ENCODE measurements around the gene CYBC1. TPM values are rescaled to one million over a fixed set of nuclear protein-coding genes. Genes with fewer than 3 reads are reported as not detected.

The CYBC1 gene
- total RNA-seq, 1 experiment from 2014 or later, result 95.4 TPM

GRCh38 chr17:82410014-82410716 lies 40.4 kb downstream of the CYBC1 start:
- Histone ChIP-seq H2AFZ (ENCODE audit: low read depth, low read length, poor library complexity, severe bottlenecking) (no peak overlapping the region), H3K9ac (ENCODE audit: low read length) (no peak overlapping the region), H4K20me1 (ENCODE audit: insufficient read depth) (peaks cover 6% of the 10 kb centered on the region; the same call in 1 of the 2 replicates), H3K27ac (ENCODE audit: low read depth, low read length) (no peak overlapping the region), H3K4me1 (ENCODE audit: control insufficient read depth in 1 of 2, insufficient read depth in 2 of 2, low read length in 2 of 2) (peaks cover 17 to 21% of the 10 kb centered on the region in 2 experiments), H3K79me2 (ENCODE audit: insufficient read depth, low read length) (no peaks in the 10 kb centered on the region; the same call in 1 of the 2 replicates), H3K27me3 (ENCODE audit: insufficient read depth, low read length) (no peaks in the 10 kb centered on the region), H3K9me3 (ENCODE audit: control insufficient read depth in 1 of 2, insufficient read depth in 1 of 2, low read depth in 1 of 2, low read length in 2 of 2) (no peaks in the 10 kb centered on the region), H3K4me3 (replicated peaks in 1 of 2; ENCODE audit: low read depth in 1 of 2, low read length in 2 of 2) (no peak overlapping the region), H3K9me2 (ENCODE audit: insufficient read depth) (no peaks in the 10 kb centered on the region), H3K36me3 (ENCODE audit: control insufficient read depth in 1 of 2, insufficient read depth in 2 of 2, low read length in 2 of 2) (peaks cover 0 to 7% of the 10 kb centered on the region in 2 experiments; a peak in 2 of 4 replicates), H3K4me2 (ENCODE audit: low read length) (no peak overlapping the region)
- RAD21 ChIA-PET (ENCODE audit: low non-redundant PET in 1 of 2, low total read pairs in 2 of 2, uncharacterized antibody in 2 of 2, unreplicated experiment in 2 of 2), result no interaction called here
- POLR2A ChIA-PET, result no interaction called here
- TF ChIP-seq POLR2AphosphoS5 (IDR thresholded peaks at IDR 0.05; ENCODE audit: low read depth, low read length), result no peak
- no peak for TF ChIP-seq ELF1 (IDR thresholded peaks at IDR 0.05; ENCODE audit: borderline replicate concordance, low read depth)
- no peak for TF ChIP-seq CTCF (IDR thresholded peaks at IDR 0.05 in 2 of 3, conservative IDR thresholded peaks at IDR 0.05 in 1 of 3; ENCODE audit: borderline replicate concordance in 1 of 3, insufficient read depth in 1 of 3, low read depth in 2 of 3, low read length in 2 of 3)
- TF ChIP-seq MAX (IDR thresholded peaks at IDR 0.05), result no peak
- BruUV-seq (replicated peaks), result no TSS peak
- intact Hi-C loops (cut with micrococcal nuclease), result loop anchor here (10.0 kb wide), 2 partner anchors 145 to 375 kb away; partner anchors contain the start of genes DCXR and RAC3
- CTCF ChIA-PET, result no interaction called here
- DNase-seq (ENCODE audit: low read depth, low spot score) (no peak), ATAC-seq (no peak)

GRCh38 chr17:82408938-82409318 lies 41.6 kb downstream of the CYBC1 start:
- Histone ChIP-seq H3K9me2 (ENCODE audit: insufficient read depth) (no peaks in the 10 kb centered on the region), H3K4me3 (replicated peaks in 1 of 2; ENCODE audit: low read depth in 1 of 2, low read length in 2 of 2) (no peak overlapping the region), H4K20me1 (ENCODE audit: insufficient read depth) (no peaks in the 10 kb centered on the region), H3K79me2 (ENCODE audit: insufficient read depth, low read length) (no peaks in the 10 kb centered on the region; the same call in 1 of the 2 replicates), H3K36me3 (ENCODE audit: control insufficient read depth in 1 of 2, insufficient read depth in 2 of 2, low read length in 2 of 2) (peaks cover 2 to 8% of the 10 kb centered on the region in 2 experiments; a peak in 2 of 4 replicates), H3K27ac (ENCODE audit: low read depth, low read length) (no peak overlapping the region), H3K9ac (ENCODE audit: low read length) (no peak overlapping the region), H3K4me2 (ENCODE audit: low read length) (no peak overlapping the region), H3K9me3 (ENCODE audit: control insufficient read depth in 1 of 2, insufficient read depth in 1 of 2, low read depth in 1 of 2, low read length in 2 of 2) (no peaks in the 10 kb centered on the region), H2AFZ (ENCODE audit: low read depth, low read length, poor library complexity, severe bottlenecking) (no peak overlapping the region), H3K27me3 (ENCODE audit: insufficient read depth, low read length) (no peaks in the 10 kb centered on the region), H3K4me1 (ENCODE audit: control insufficient read depth in 1 of 2, insufficient read depth in 2 of 2, low read length in 2 of 2) (peaks cover 14 to 17% of the 10 kb centered on the region in 2 experiments)
- ChIA-PET CTCF (no interaction called here), POLR2A (no interaction called here), RAD21 (ENCODE audit: low non-redundant PET in 1 of 2, low total read pairs in 2 of 2, uncharacterized antibody in 2 of 2, unreplicated experiment in 2 of 2) (no interaction called here)
- TF ChIP-seq SP1 (IDR thresholded peaks at IDR 0.05; ENCODE audit: low read depth), result no peak
- TF ChIP-seq SRF (IDR thresholded peaks at IDR 0.05; ENCODE audit: low read depth), result no peak
- no peak for TF ChIP-seq MAX (IDR thresholded peaks at IDR 0.05)
- TF ChIP-seq EZH2phosphoT487 (IDR thresholded peaks at IDR 0.05; ENCODE audit: borderline replicate concordance), result no peak
- no peak for TF ChIP-seq FOSL1 (IDR thresholded peaks at IDR 0.05; ENCODE audit: low read depth)
- TF ChIP-seq CEBPB (IDR thresholded peaks at IDR 0.05; ENCODE audit: low read depth), result no peak
- TF ChIP-seq TCF7L2 (IDR thresholded peaks at IDR 0.05; ENCODE audit: borderline replicate concordance, extremely low read depth, insufficient read depth, insufficient read length), result no peak
- TF ChIP-seq ZBTB33 (IDR thresholded peaks at IDR 0.05; ENCODE audit: extremely low read depth, insufficient replicate concordance, low read length), result no peak
- ATAC-seq, result no peak
- DNase-seq (ENCODE audit: low read depth, low spot score), result no peak
- BruUV-seq (replicated peaks), result no TSS peak
- intact Hi-C loops (cut with micrococcal nuclease), result no loop called here

Data from HCT116 (cell line).